Spleen (tissue), 7 donors: ENCODE measurements around the gene PRRC1.
"Not testable (repeated sequence)": the region's sequence is repeated elsewhere in the genome, so short reads cannot be mapped to it uniquely, and the experiment has no call there.

ENCODE experiments used
- CTCF ChIP-seq, 11 experiments: fragments of 200-600 bp in 7 of 11; fragments of 450-650 bp in 4 of 11; sonication (generic) in 4 of 11; IDR thresholded peaks in 8 of 11; conservative IDR thresholded peaks in 3 of 11; 1 replicate in 7 of 11; 2 replicates in 4 of 11; pipeline versions ENCODE4 v1.4.0 to v1.8.0; 2016 to 2021; ENCODE audit warnings: antibody characterized with exemption in 11 of 11, inconsistent platforms in 4 of 11, mild to moderate bottlenecking in 1 of 11
- POLR2AphosphoS5 ChIP-seq, 3 donors: sonication (generic); formaldehyde crosslinking; IDR thresholded peaks; one replicate each; pipeline ENCODE4 v1.5.1; 2017; ENCODE audit warnings: antibody characterized with exemption in 3 of 3
- donor health status: DM: no; HTN: no; CAD: no; lungs with moderate emphysema.
- donor health status: DM: no; HTN: no; CAD: no.
- donor health status: DM: no; HTN: no; CAD: no.

- not testable (repeated sequence) for TF ChIP-seq CTCF (IDR thresholded peaks at IDR 0.05 in 8 of 11, conservative IDR thresholded peaks at IDR 0.05 in 3 of 11); POLR2AphosphoS5 (IDR thresholded peaks at IDR 0.05)
These were observed 27.8 kb downstream of the PRRC1 start for GRCh38 chr5:127545249-127545648.
